Lower lobe of right lung (tissue), 2 donors: Measurements from ENCODE around the gene EPS15. TPM values are rescaled to one million over a fixed set of nuclear protein-coding genes. Genes with fewer than 3 reads are reported as not detected.
"Not testable (repeated sequence)": the region's sequence is repeated elsewhere in the genome, so short reads cannot be mapped to it uniquely, and the experiment has no call there.

ENCODE experiments used
- ATAC-seq, 2 donors: fragments of 200-7000 bp; cut with Tn5 transposase; one replicate each; pipeline ENCODE4 v1.9.1; 2020 to 2022; ENCODE audit warnings: mild to moderate bottlenecking in 2 of 2, moderate library complexity in 2 of 2
- DNase-seq: peaks from one replicate; pipeline ENCODE4 v3.0.0-alpha.2; 2020
- H3K27ac ChIP-seq: fragments of 200-600 bp; one replicate; pipeline ENCODE4 v1.8.0; 2022
- H3K27me3 ChIP-seq: fragments of 200-600 bp; one replicate; pipeline ENCODE4 v1.8.0; 2022; ENCODE audit warnings: low read depth
- H3K36me3 ChIP-seq: fragments of 200-600 bp; one replicate; pipeline ENCODE4 v1.8.0; 2022; ENCODE audit warnings: mild to moderate bottlenecking
- H3K4me1 ChIP-seq: fragments of 200-600 bp; one replicate; pipeline ENCODE4 v1.8.0; 2022
- H3K4me3 ChIP-seq: fragments of 200-600 bp; one replicate; pipeline ENCODE4 v1.8.0; 2022; ENCODE audit warnings: mild to moderate bottlenecking
- H3K9me3 ChIP-seq: fragments of 200-600 bp; one replicate; pipeline ENCODE4 v1.8.0; 2022
- intact Hi-C: fragments of 100-400 bp; cut with DNase I; formaldehyde crosslinking; loops from one replicate; pipeline ENCODE4 v1.11.0; 2022
- total RNA-seq: library from RNA; stranded (reverse); fragmentation: NEBNext Ultra II Directional; extraction: Animal tissue kit (Norgen Biotek cat#: 25700); gene quantifications from one replicate; pipeline ENCODE4 v1.2.1, GENCODE V29; 2021
- TF ChIP-seq, protein P1 (sequence below): fragments of 200-600 bp; IDR thresholded peaks from one replicate; pipeline ENCODE4 v1.8.0; 2022; ENCODE audit warnings: antibody characterized with exemption, mild to moderate bottlenecking
- donor health status: DM: no; HTN: yes; CAD: no; lungs with severe emphysema.

EPS15 gene
- total RNA-seq, 1 donor from 2014 or later, result 90.2 TPM

DNA sequence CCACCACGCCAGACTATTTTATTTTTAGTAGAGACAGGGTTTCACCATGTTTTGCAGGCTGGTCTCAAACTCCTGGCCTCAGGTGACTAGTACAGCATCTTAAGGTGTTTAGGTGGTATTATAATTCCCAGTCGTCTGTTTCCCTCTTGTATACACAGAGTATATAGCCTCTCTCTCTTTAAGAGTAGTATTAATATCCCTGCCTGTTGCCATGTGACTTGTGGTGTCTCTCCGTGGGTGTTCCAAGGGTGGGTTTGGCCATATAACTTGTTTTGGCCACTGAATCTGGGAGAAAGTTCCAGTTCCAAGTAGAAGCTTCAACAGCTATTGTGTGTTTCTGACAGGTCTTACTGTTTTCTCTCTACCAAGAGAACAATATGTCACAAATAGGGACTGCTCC, 29.6 kb downstream of the EPS15 start:
- H3K27ac ChIP-seq, result no peak overlapping the region
- H3K36me3 ChIP-seq, result no peaks in the 10 kb centered on the region
- H3K4me3 ChIP-seq, result no peak overlapping the region
- ATAC-seq, result no peak
- no peaks in the 10 kb centered on the region for H3K9me3 ChIP-seq
- H3K4me1 ChIP-seq, result peaks cover 55% of the 10 kb centered on the region
- TF ChIP-seq, protein P1, sequence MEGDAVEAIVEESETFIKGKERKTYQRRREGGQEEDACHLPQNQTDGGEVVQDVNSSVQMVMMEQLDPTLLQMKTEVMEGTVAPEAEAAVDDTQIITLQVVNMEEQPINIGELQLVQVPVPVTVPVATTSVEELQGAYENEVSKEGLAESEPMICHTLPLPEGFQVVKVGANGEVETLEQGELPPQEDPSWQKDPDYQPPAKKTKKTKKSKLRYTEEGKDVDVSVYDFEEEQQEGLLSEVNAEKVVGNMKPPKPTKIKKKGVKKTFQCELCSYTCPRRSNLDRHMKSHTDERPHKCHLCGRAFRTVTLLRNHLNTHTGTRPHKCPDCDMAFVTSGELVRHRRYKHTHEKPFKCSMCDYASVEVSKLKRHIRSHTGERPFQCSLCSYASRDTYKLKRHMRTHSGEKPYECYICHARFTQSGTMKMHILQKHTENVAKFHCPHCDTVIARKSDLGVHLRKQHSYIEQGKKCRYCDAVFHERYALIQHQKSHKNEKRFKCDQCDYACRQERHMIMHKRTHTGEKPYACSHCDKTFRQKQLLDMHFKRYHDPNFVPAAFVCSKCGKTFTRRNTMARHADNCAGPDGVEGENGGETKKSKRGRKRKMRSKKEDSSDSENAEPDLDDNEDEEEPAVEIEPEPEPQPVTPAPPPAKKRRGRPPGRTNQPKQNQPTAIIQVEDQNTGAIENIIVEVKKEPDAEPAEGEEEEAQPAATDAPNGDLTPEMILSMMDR, result no peak
- no peak for DNase-seq
- no peaks in the 10 kb centered on the region for H3K27me3 ChIP-seq
- intact Hi-C loops, result no loop called here

DNA sequence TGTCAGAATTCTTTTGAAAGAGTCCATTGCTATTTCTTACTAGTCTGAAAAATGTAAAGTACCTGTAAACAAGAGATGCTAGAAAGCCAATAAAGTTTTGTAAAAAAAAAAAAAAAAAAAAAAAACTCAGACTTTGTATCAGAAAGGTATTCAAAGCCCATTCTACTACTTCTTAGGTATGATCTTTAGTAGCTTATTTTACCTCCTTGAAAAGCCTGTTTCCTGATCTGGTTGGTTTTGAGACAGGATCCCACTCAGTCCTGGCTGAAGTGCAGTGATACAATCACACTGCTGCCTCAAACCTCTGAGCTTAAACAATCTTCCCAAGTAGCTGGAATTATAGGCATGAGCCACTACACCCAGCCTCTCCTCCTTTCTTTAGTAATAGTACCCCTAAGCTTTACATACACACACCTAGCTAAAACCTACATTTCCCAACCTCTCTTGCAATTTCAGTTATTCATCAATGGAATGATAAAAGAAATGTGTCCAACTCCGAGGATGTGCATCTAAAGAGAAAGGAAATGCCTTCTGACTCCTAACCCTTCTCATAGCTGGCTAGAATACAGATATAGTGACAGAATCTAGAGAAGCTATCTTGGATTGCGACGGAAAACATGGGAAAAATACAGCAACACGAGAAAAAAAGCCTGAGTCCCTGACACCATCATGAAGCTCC, 30.6 kb downstream of the EPS15 start:
- ATAC-seq (peak in 1 of 2 donors; percentile 44), DNase-seq (no peak)
- intact Hi-C loops, result no loop called here
- Histone ChIP-seq H3K27ac (no peak overlapping the region), H3K36me3 (no peaks in the 10 kb centered on the region), H3K27me3 (no peaks in the 10 kb centered on the region), H3K4me3 (no peak overlapping the region), H3K4me1 (peaks cover 46% of the 10 kb centered on the region), H3K9me3 (no peaks in the 10 kb centered on the region)
- TF ChIP-seq, protein P1, result no peak

DNA sequence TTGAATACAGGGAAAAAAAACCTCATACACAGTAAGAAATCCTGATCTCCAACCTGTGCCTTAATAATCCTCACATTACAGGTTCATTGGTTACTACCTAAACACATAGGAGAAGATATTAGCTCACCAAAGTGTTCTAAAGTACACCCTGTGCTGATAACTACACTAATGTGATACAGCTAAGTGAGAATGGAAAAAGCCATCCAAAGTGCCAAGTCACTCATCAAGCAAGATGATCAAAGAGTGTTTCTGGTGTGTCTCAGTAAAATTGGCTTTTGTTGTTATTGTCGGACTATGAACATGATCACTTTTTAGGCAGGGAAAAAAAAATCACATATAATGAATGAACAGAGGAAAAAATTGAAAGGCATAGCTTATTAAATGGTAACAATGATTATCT, 31.4 kb downstream of the EPS15 start:
- peaks cover 48% of the 10 kb centered on the region for H3K4me1 ChIP-seq
- intact Hi-C loops, result no loop called here
- H3K27me3 ChIP-seq, result no peaks in the 10 kb centered on the region
- ATAC-seq (no peak), DNase-seq (no peak)
- no peaks in the 10 kb centered on the region for H3K9me3 ChIP-seq
- TF ChIP-seq, protein P1, result no peak
- H3K36me3 ChIP-seq, result no peaks in the 10 kb centered on the region
- H3K4me3 ChIP-seq, result no peak overlapping the region
- H3K27ac ChIP-seq, result no peak overlapping the region

DNA sequence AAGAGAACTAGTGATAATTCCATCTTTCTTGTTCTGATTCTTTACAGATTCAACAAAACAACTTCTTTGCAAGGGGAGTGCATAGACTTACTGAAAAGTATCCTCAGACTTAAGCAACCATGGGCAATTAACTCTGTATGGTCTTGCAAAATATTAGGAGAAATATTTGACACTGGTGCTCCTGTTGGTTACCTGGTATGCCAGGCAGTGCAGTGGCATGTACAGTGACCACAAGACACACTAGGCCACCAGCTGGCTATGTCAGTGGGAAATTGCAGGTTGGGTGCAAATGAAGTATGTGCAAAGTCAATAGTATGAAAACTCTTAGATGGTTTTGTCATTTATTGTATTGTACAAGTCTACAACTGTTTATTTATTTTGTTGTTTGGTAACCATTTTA, 34.5 kb downstream of the EPS15 start:
- Histone ChIP-seq H3K4me1 (peaks cover 24% of the 10 kb centered on the region), H3K27ac (no peak overlapping the region), H3K27me3 (no peaks in the 10 kb centered on the region), H3K9me3 (no peaks in the 10 kb centered on the region), H3K4me3 (no peak overlapping the region), H3K36me3 (peaks cover 2% of the 10 kb centered on the region)
- ATAC-seq (peak in 1 of 2 donors; percentile 69), DNase-seq (no peak)
- intact Hi-C loops, result no loop called here
- TF ChIP-seq, protein P1, result no peak

DNA sequence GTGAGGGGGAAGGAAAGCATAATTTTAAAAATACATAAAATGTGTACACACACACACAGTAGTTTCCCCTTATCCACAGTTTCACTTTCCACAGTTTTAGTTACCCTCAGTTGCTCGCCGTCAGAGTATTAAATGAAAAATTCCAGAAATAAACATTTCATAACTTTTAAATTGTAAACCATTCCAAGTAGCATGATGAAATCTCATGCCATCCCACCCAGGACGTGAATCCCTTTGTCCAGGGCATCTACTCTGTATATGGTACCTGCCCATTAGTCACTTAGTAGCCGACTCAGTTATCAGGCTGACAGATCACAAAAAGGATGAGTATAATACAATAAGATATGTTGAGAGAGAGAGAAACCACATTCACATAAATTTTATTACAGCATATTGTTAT, 36.2 kb downstream of the EPS15 start:
- intact Hi-C loops, result no loop called here
- Histone ChIP-seq H3K36me3 (peaks cover 9% of the 10 kb centered on the region), H3K27me3 (no peaks in the 10 kb centered on the region), H3K9me3 (no peaks in the 10 kb centered on the region), H3K4me3 (no peak overlapping the region), H3K27ac (no peak overlapping the region), H3K4me1 (peaks cover 11% of the 10 kb centered on the region)
- TF ChIP-seq, protein P1, result no peak
- ATAC-seq (no peak), DNase-seq (no peak)

DNA sequence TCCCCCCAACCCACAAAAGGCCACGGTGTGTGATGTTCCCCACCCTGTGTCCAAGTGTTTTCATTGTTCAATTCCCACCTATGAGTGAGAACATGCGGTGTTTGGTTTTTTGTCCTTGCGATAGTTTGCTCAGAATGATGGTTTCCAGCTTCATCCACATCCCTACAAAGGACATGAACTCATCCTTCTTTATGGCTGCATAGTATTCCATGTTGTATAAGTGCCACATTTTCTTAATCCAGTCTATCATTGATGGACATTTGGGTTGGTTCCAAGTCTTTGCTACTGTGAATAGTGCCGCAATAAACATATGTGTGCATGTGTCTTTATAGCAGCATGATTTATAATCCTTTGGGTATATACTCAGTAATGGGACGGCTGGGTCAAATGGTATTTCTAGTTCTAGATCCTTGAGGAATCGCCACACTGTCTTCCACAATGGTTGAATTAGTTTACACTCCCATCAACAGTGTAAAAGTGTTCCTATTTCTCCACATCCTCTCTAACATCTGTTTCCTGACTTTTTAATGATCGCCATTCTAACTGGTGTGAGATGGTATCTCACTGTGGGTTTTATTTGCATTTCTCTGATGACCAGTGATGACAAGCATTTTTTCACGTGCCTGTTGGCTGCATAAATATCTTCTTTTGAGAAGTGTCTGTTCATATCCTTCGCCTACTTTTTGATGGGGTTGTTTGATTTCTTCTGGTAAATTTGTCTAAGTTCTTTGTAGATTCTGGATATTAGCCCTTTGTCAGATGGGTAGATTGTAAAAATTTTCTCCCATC, 44.0 kb downstream of the EPS15 start:
- H3K27ac ChIP-seq, intact Hi-C loops: not testable (repeated sequence)

More for the DNA sequence above, 44.0 kb downstream of the EPS15 start:
- Histone ChIP-seq H3K36me3 (peaks cover 14% of the 10 kb centered on the region), H3K4me1 (peaks cover 30% of the 10 kb centered on the region)
- not testable (repeated sequence) for ATAC-seq, H3K9me3 ChIP-seq, H3K4me3 ChIP-seq, H3K27me3 ChIP-seq, DNase-seq
